GM19099 (cell line): ENCODE measurements around the gene LILRB1.
A peak's percentile ranks its signal among the peaks of the same experiment; 100 is the strongest.

Experiments used
- POLR2A ChIP-seq: IDR thresholded peaks from 3 replicates; pipeline ENCODE4 v1.6.1; 2011; ENCODE audit warnings: low read depth; ENCODE audit not compliant: insufficient read length; ENCODE audit errors: extremely low read depth

Gene LILRB1

GRCh38 chr19:54661846-54662481, 31.7 kb downstream of the LILRB1 start:
- TF ChIP-seq POLR2A, result no peak

- TF ChIP-seq POLR2A, result peak; percentile 56
Measured at GRCh38 chr19:54662730-54663129, 32.4 kb downstream of the LILRB1 start, which contains the start of gene LILRB4. LILRB4 (plus strand) TSS chr19:54662985; CDS start chr19:54663034, 49 bp downstream.

GRCh38 chr19:54665530-54665929, 35.2 kb downstream of the LILRB1 start:
- TF ChIP-seq POLR2A, result no peak

GRCh38 chr19:54667217-54667616, 36.9 kb downstream of the LILRB1 start:
- TF ChIP-seq POLR2A, result no peak

GRCh38 chr19:54668353-54668752, 38.1 kb downstream of the LILRB1 start:
- TF ChIP-seq POLR2A, result no peak

- no peak for TF ChIP-seq POLR2A
Measured at GRCh38 chr19:54670576-54671357, 40.5 kb downstream of the LILRB1 start.

GRCh38 chr19:54673222-54673621, 42.9 kb downstream of the LILRB1 start:
- TF ChIP-seq POLR2A, result no peak

- no peak for TF ChIP-seq POLR2A
Measured at GRCh38 chr19:54674021-54674617, 43.8 kb downstream of the LILRB1 start.

GRCh38 chr19:54677217-54677616, 46.9 kb downstream of the LILRB1 start:
- no peak for TF ChIP-seq POLR2A

GRCh38 chr19:54682306-54682856, 52.1 kb downstream of the LILRB1 start:
- no peak for TF ChIP-seq POLR2A

- no peak for TF ChIP-seq POLR2A
Measured at GRCh38 chr19:54684527-54684926, 54.2 kb downstream of the LILRB1 start.
